ENCODE results near the gene ZNF750. TPM values are rescaled to one million over a fixed set of nuclear protein-coding genes. Genes with fewer than 3 reads are reported as not detected.

Gene ZNF750
- total RNA-seq, 8 experiments from 2014 or later = 0.07 to 2.5 (median 0.42) TPM

DNA sequence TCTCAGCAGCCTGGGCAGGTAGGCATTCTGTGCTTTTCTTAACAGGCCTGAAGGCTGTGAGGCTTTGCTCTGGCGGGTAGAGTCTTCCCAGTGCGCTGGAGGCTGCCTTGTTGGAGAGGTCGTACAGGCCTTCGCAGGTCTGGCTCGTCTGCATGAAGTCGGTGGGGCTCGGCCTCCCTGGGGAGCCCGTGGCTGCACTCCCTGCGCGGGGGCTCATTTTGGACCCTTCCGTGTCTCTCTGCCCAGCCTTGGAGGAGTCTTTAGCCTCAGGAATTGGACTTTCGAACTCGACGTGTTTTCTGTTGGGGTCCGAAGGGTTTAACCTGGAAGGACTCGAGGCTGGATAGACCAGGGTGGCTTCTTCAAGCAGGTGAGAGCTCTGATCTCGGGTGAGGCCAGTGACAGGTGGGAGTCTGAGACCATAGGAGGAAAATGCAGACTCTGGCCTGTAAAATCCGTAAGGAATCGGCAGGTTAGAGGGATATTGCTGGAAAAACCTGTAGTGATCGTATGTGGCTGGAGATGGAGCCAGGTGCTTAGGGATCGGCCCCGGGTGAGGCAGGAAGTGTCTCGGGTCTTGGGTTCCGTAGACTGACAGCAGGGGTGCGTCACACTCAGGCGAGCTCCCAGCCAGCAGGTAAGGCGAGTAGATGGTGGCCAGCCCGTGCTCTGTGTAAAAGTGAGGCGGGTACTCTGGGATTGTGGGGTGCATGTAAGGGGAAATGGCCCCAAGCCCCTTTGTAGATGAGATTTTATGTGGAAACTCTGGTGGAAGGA, 8.6 kb downstream of the ZNF750 start:
- in situ Hi-C loops (cut with MboI; ENCODE audit: low pct_unique_long_range_greater_than_20kb in 2 of 9, low sequenced_read_pairs in 9 of 9, unreplicated experiment in 9 of 9) = no loop called here
- WGBS, 10 experiments = 93 to 100% (median 100%) methylated on average over 1 to 13 of the region's 29 CpGs; no CpG with 5 or more reads in 4 of the 10 experiments
- ATAC-seq (replicated peaks in 6 of 8) = no peak
- Histone ChIP-seq H3K4me1 (replicated peaks in 1 of 2) (peaks cover under 1 to 4% of the 10 kb centered on the region in 2 donors), H3K4me3 (no peak overlapping the region), H3K27ac (no peak overlapping the region)

GRCh38 chr17:82830249-82830661, 9.6 kb downstream of the ZNF750 start:
- in situ Hi-C loops (cut with MboI; ENCODE audit: low pct_unique_long_range_greater_than_20kb in 2 of 9, low sequenced_read_pairs in 9 of 9, unreplicated experiment in 9 of 9) = no loop called here
- WGBS, 10 experiments = 80 to 87% methylated on average over 1 to 8 of the region's 22 CpGs; no CpG with 5 or more reads in 8 of the 10 experiments
- no peak overlapping the region for H3K27ac ChIP-seq
- ATAC-seq (replicated peaks in 6 of 8) = no peak
- H3K4me3 ChIP-seq = no peak overlapping the region
- no peaks in the 10 kb centered on the region for H3K4me1 ChIP-seq (replicated peaks in 1 of 2)

DNA sequence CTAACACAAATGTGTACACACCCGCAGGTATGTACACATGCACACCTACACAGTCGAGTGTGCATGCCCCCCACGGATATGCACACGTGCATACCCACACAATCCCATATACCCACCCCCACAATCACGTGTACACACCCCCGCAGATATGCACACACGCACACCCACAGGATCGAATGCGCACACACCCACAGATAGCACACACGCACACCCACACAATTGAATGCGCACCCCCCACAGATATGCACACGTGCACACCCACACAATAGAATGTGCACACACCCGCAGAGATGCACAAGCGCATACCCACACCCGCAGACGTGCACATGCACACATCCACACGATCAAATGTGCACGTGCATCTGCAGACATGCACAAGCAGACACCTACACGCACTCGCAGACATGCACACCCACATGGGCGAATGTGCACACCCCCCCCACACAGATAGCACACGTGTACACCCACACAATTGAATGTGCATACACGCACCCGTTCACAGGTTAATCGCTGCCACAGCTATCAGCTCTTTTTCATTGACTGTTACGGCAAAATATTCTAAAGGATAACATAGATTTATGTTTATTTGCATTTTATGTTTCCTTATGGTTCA, 10.8 kb downstream of the ZNF750 start:
- no peaks in the 10 kb centered on the region for H3K4me1 ChIP-seq (replicated peaks in 1 of 2)
- no peak for ATAC-seq (replicated peaks in 6 of 8)
- in situ Hi-C loops (cut with MboI; ENCODE audit: low pct_unique_long_range_greater_than_20kb in 2 of 9, low sequenced_read_pairs in 9 of 9, unreplicated experiment in 9 of 9) = no loop called here
- no peak overlapping the region for H3K4me3 ChIP-seq
- 86 to 100% (median 98%) methylated on average over 1 to 8 of the region's 26 CpGs; no CpG with 5 or more reads in 3 of the 10 experiments for WGBS, 10 experiments
- H3K27ac ChIP-seq = no peak overlapping the region

- in situ Hi-C loops (cut with MboI; ENCODE audit: low pct_unique_long_range_greater_than_20kb in 2 of 9, low sequenced_read_pairs in 9 of 9, unreplicated experiment in 9 of 9) = no loop called here
- no peak overlapping the region for H3K4me3 ChIP-seq
- no peaks in the 10 kb centered on the region for H3K4me1 ChIP-seq (replicated peaks in 1 of 2)
- no peak for ATAC-seq (replicated peaks in 6 of 8)
- no peak overlapping the region for H3K27ac ChIP-seq
- 92 to 100% (median 100%) methylated on average over 2 to 5 of the region's 7 CpGs; no CpG with 5 or more reads in 3 of the 10 experiments for WGBS, 10 experiments
These were observed 12.9 kb downstream of the ZNF750 start for GRCh38 chr17:82826956-82827355.

DNA sequence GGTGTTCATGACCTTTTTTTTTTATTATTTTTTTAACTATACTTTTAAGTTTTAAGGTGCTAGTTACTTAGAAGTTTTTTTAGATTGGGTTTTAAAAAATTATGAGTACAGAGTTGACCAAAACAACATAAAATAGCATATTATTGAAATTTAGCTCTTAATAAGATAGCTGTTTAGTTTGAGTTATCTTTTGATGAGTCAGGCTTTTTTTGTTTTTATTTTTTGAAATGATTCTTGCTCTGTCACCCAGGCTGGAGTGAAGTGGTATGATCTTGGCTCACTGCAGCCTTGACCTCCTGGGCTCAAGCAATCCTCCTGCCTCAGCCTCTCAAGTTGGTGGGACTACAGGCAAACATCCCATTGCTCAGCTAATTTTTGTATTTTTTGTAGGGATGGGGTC, 13.6 kb downstream of the ZNF750 start:
- in situ Hi-C loops (cut with MboI; ENCODE audit: low pct_unique_long_range_greater_than_20kb in 2 of 9, low sequenced_read_pairs in 9 of 9, unreplicated experiment in 9 of 9) = no loop called here
- no peak for ATAC-seq (replicated peaks in 6 of 8)
- H3K27ac ChIP-seq = no peak overlapping the region
- no peaks in the 10 kb centered on the region for H3K4me1 ChIP-seq (replicated peaks in 1 of 2)
- no peak overlapping the region for H3K4me3 ChIP-seq

DNA sequence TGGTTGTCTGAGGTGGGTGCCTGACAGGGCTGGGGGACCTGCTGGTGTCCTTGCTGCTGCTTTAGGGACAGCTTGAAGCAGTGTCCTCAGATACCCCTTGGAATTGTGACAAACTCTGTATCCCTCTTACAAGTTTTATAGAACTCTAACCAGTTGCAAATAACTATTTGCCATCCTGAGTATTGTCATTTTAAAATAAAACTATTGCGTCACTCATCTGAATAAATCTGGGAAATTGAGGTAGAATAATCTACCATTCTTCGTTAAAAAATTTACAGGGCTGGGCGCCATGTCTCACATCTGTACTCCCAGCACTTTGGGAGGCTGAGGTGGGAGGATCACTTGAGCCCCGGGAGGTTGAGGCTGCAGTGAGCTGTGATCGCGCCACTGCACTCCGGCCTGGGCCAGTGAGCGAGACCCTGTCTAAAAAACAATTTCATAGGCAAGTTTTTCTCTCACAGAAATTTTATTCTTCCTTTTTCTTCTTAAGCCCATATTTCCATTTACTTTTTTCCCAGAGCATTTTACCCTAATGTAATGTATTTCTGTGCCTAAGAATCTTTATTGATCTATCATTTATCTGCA, 14.2 kb downstream of the ZNF750 start:
- Histone ChIP-seq H3K4me1 (replicated peaks in 1 of 2) (no peaks in the 10 kb centered on the region), H3K27ac (no peak overlapping the region), H3K4me3 (no peak overlapping the region)
- in situ Hi-C loops (cut with MboI; ENCODE audit: low pct_unique_long_range_greater_than_20kb in 2 of 9, low sequenced_read_pairs in 9 of 9, unreplicated experiment in 9 of 9) = no loop called here
- WGBS, 10 experiments = 80 to 100% (median 100%) methylated on average over 1 to 6 of the region's 8 CpGs; no CpG with 5 or more reads in 1 of the 10 experiments
- ATAC-seq (replicated peaks in 6 of 8) = no peak

GRCh38 chr17:82823004-82823403, 16.8 kb downstream of the ZNF750 start:
- ATAC-seq (replicated peaks in 6 of 8) = peak in 2 of 8 experiments; percentile 28 to 49
- in situ Hi-C loops (cut with MboI; ENCODE audit: low pct_unique_long_range_greater_than_20kb in 2 of 9, low sequenced_read_pairs in 9 of 9, unreplicated experiment in 9 of 9) = no loop called here
- H3K27ac ChIP-seq = no peak overlapping the region
- no peaks in the 10 kb centered on the region for H3K4me1 ChIP-seq (replicated peaks in 1 of 2)
- no peak overlapping the region for H3K4me3 ChIP-seq
- 67 to 100% (median 86%) methylated on average over 1 to 4 of the region's 5 CpGs; no CpG with 5 or more reads in 4 of the 10 experiments for WGBS, 10 experiments

GRCh38 chr17:82822281-82822680, 17.5 kb downstream of the ZNF750 start:
- in situ Hi-C loops (cut with MboI; ENCODE audit: low pct_unique_long_range_greater_than_20kb in 2 of 9, low sequenced_read_pairs in 9 of 9, unreplicated experiment in 9 of 9) = no loop called here
- WGBS, 10 experiments = 74 to 100% (median 91%) methylated on average over 1 to 15 of the region's 16 CpGs
- no peak overlapping the region for H3K27ac ChIP-seq
- H3K4me1 ChIP-seq (replicated peaks in 1 of 2) = no peaks in the 10 kb centered on the region
- H3K4me3 ChIP-seq = no peak overlapping the region
- no peak for ATAC-seq (replicated peaks in 6 of 8)

- 83 to 100% (median 100%) methylated on average over 1 to 2 of the region's 2 CpGs; no CpG with 5 or more reads in 2 of the 10 experiments for WGBS, 10 experiments
- Histone ChIP-seq H3K4me1 (replicated peaks in 1 of 2) (no peaks in the 10 kb centered on the region), H3K27ac (no peak overlapping the region), H3K4me3 (no peak overlapping the region)
- in situ Hi-C loops (cut with MboI; ENCODE audit: low pct_unique_long_range_greater_than_20kb in 2 of 9, low sequenced_read_pairs in 9 of 9, unreplicated experiment in 9 of 9) = no loop called here
- ATAC-seq (replicated peaks in 6 of 8) = no peak
These were observed 18.3 kb downstream of the ZNF750 start for GRCh38 chr17:82821554-82821953.

DNA sequence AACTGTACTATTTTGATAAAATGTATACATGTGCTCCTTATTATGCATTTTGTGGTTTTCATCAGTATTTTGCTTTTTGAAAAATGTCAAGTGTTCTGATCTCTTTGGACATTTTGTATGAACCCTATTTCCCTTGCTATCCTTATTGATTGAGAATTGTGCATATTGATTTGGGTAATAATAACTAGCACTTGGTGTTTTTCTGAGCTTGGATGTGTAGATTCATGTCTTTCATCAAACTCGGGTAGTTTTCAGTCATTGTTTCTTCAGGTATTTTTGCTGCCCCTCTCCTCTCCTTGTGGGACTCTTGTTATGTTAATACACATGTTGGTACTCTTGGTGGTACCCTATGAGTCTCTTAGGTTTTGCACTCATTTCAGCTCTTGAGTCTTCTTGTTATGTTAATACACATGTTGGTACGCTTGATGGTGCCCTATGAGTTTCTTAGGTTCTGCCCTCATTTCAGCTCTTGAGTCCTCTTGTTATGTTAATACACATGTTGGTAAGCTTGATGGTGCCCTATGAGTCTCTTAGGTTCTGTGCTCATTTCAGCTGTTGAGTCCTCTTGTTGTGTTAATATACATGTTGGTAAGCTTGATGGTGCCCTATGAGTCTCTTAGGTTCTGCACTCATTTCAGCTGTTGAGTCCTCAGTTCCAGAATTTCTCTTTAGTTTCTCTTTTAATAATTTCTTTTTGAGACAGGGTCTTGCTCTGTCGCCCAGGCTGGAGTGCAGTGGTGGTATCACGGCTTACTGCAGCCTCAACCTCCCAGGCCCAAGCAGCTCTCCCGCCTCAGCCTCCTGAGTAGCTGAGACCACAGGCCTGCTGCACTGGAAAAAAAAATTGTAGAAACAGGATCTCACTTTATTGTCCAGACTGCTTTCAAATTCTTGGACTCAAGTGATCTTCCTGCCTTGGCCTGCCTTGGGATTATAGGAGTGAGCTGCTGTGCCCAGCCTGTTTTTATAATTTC, 19.3 kb downstream of the ZNF750 start:
- 56 to 100% (median 93%) methylated on average over 1 to 4 of the region's 5 CpGs for WGBS, 10 experiments
- ATAC-seq (replicated peaks in 6 of 8) = peak in 2 of 8 experiments; percentile 30 to 35
- no peaks in the 10 kb centered on the region for H3K4me1 ChIP-seq (replicated peaks in 1 of 2)
- no peak overlapping the region for H3K4me3 ChIP-seq
- in situ Hi-C loops (cut with MboI; ENCODE audit: low pct_unique_long_range_greater_than_20kb in 2 of 9, low sequenced_read_pairs in 9 of 9, unreplicated experiment in 9 of 9) = no loop called here
- H3K27ac ChIP-seq = no peak overlapping the region

DNA sequence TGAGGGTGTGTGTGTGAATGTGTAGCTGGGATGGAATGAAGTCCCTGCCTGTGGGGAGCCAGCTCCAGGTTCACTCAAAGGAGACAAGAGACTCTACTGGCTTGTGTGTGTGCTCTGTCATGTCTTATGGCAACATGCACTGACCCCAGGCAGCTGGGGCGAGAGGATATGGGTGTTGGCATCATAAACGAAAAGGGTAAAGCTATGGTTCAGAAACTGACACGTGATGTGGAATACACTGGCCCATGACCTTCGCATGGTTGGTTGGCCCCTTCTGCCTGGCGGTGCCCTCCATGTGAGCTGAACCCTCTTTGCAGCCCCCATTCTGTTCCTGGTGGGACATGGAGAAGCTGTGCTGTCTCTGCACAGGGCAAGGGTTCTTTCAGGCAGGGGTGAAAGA, 21.9 kb downstream of the ZNF750 start:
- Histone ChIP-seq H3K4me1 (replicated peaks in 1 of 2) (no peaks in the 10 kb centered on the region), H3K27ac (no peak overlapping the region), H3K4me3 (no peak overlapping the region)
- no peak for ATAC-seq (replicated peaks in 6 of 8)
- in situ Hi-C loops (cut with MboI; ENCODE audit: low pct_unique_long_range_greater_than_20kb in 2 of 9, low sequenced_read_pairs in 9 of 9, unreplicated experiment in 9 of 9) = no loop called here
- 79 to 100% (median 98%) methylated on average over 1 to 4 of the region's 5 CpGs; no CpG with 5 or more reads in 4 of the 10 experiments for WGBS, 10 experiments

- in situ Hi-C loops (cut with MboI; ENCODE audit: low pct_unique_long_range_greater_than_20kb in 2 of 9, low sequenced_read_pairs in 9 of 9, unreplicated experiment in 9 of 9) = no loop called here
- WGBS, 10 experiments = 64 to 100% (median 93%) methylated on average over 3 to 5 of the region's 7 CpGs; no CpG with 5 or more reads in 3 of the 10 experiments
- Histone ChIP-seq H3K4me3 (no peak overlapping the region), H3K4me1 (replicated peaks in 1 of 2) (no peaks in the 10 kb centered on the region), H3K27ac (no peak overlapping the region)
- no peak for ATAC-seq (replicated peaks in 6 of 8)
These were observed 23.5 kb downstream of the ZNF750 start for GRCh38 chr17:82816358-82816757.

All from motor neuron (in vitro differentiated cells).